Kidney (tissue), 14 donors: ENCODE results near the gene TPK1. TPM values are rescaled to one million over a fixed set of nuclear protein-coding genes. Genes with fewer than 3 reads are reported as not detected.

Experiments
- DNase-seq, 5 donors: peaks; one replicate each; pipeline ENCODE4 v3.0.0-alpha.2; 2013 to 2020
- FAIRE-seq: peaks from 2 replicates; lab custom pipeline; 2012; peaks lifted over from hg19 to GRCh38; lab: Jason Lieb, UNC
- H3K27ac ChIP-seq, 2 donors: one replicate each; pipeline ENCODE4 v1.7.0; 2013; ENCODE audit warnings: low read depth in 2 of 2, low read length in 2 of 2, inconsistent platforms in 1 of 2
- H3K27me3 ChIP-seq: one replicate; pipeline ENCODE4 v1.7.1; 2013; ENCODE audit warnings: low read length, inconsistent platforms; ENCODE audit not compliant: control insufficient read depth, insufficient read depth
- H3K36me3 ChIP-seq, 3 donors: one replicate each; pipeline versions ENCODE4 v1.7.0 to v1.7.1; 2013; ENCODE audit warnings: low read length in 3 of 3, control low read depth in 1 of 3, inconsistent platforms in 1 of 3; ENCODE audit not compliant: insufficient read depth in 3 of 3, control insufficient read depth in 2 of 3
- H3K4me1 ChIP-seq, 3 donors: one replicate each; pipeline versions ENCODE4 v1.7.0 to v1.7.1; 2013; ENCODE audit warnings: low read length in 3 of 3, inconsistent platforms in 1 of 3, low read depth in 1 of 3; ENCODE audit not compliant: control insufficient read depth in 2 of 3, insufficient read depth in 2 of 3
- H3K4me3 ChIP-seq, 3 donors: one replicate each; pipeline versions ENCODE4 v1.7.0 to v1.8.1; 2013; ENCODE audit warnings: low read length in 3 of 3, control low read depth in 1 of 3, inconsistent platforms in 1 of 3
- H3K9ac ChIP-seq, 3 donors: one replicate each; pipeline versions ENCODE4 v1.7.0 to v1.7.1; 2013; ENCODE audit warnings: low read length in 3 of 3, control low read depth in 1 of 3, inconsistent platforms in 1 of 3
- H3K9me3 ChIP-seq, 3 donors: one replicate each; pipeline versions ENCODE4 v1.7.0 to v1.7.1; 2013; ENCODE audit warnings: low read length in 3 of 3, control low read depth in 1 of 3, inconsistent platforms in 1 of 3; ENCODE audit not compliant: control insufficient read depth in 2 of 3, insufficient read depth in 1 of 3
- intact Hi-C: fragments of 100-400 bp; cut with DNase I; formaldehyde crosslinking; loops from one replicate; pipeline ENCODE4 v1.11.1; 2022
- polyA plus RNA-seq: library from polyadenylated mRNA; stranded (reverse); fragments of 350-450 nt; fragmentation: Illumina TruSeq; extraction: RNeasy Lipid Tissue Mini Kit (QIAGEN cat#74804); gene quantifications from one replicate; pipeline ENCODE4 v1.2.3, GENCODE V29; 2014; ENCODE audit warnings: low read depth, low replicate concordance; ENCODE audit not compliant: insufficient read depth
- total RNA-seq: library from RNA; stranded (reverse); fragmentation: NEBNext Ultra II Directional; extraction: Animal tissue kit (Norgen Biotek cat#: 25700); gene quantifications from one replicate; pipeline ENCODE4 v1.2.1, GENCODE V29; 2021
- TF ChIP-seq, protein P1 (sequence below): IDR thresholded peaks from 3 replicates; pipeline ENCODE4 v1.5.1; 2012; ENCODE audit warnings: mild to moderate bottlenecking, moderate library complexity, borderline replicate concordance; ENCODE audit not compliant: insufficient read depth; ENCODE audit errors: extremely low read depth
- donor health status: control.
- donor health status: control.
- donor health status: control.
- donor health status: control.
- donor health status: control.
- donor health status: DM: yes; HTN: yes; CAD: no.
- donor health status: Normal renal cell carcinoma (clear cell type).

TPK1 gene
- total and polyA plus RNA-seq, 2 donors from 2014 or later = 5.3 to 15.5 TPM

DNA sequence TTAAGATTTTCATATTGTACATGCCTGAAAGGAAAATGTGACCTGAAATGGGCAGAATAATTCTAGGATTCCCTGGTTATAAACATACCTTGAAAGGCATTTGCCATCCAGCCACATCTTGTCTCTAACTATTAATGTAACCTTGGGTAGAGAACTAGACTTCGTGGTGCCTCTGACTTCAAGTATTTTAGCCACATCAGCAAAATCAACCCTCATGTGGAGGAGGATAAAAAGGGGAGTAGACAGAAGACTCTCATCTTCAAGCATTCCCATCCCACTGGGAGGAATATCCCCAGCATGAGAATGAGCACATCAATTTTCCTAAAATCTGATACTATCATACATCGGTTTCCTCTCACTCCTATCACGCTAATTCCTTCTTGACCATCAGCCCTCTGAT is 267.6 kb downstream of the TPK1 start:
- Histone ChIP-seq H3K9ac (no peak overlapping the region), H3K9me3 (no peaks in the 10 kb centered on the region), H3K4me1 (no peaks in the 10 kb centered on the region), H3K27me3 (no peaks in the 10 kb centered on the region), H3K36me3 (no peaks in the 10 kb centered on the region), H3K4me3 (no peak overlapping the region), H3K27ac (no peak overlapping the region)
- no peak for DNase-seq
- FAIRE-seq = no peak
- intact Hi-C loops = no loop called here
- TF ChIP-seq, protein P1, sequence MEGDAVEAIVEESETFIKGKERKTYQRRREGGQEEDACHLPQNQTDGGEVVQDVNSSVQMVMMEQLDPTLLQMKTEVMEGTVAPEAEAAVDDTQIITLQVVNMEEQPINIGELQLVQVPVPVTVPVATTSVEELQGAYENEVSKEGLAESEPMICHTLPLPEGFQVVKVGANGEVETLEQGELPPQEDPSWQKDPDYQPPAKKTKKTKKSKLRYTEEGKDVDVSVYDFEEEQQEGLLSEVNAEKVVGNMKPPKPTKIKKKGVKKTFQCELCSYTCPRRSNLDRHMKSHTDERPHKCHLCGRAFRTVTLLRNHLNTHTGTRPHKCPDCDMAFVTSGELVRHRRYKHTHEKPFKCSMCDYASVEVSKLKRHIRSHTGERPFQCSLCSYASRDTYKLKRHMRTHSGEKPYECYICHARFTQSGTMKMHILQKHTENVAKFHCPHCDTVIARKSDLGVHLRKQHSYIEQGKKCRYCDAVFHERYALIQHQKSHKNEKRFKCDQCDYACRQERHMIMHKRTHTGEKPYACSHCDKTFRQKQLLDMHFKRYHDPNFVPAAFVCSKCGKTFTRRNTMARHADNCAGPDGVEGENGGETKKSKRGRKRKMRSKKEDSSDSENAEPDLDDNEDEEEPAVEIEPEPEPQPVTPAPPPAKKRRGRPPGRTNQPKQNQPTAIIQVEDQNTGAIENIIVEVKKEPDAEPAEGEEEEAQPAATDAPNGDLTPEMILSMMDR = no peak

DNA sequence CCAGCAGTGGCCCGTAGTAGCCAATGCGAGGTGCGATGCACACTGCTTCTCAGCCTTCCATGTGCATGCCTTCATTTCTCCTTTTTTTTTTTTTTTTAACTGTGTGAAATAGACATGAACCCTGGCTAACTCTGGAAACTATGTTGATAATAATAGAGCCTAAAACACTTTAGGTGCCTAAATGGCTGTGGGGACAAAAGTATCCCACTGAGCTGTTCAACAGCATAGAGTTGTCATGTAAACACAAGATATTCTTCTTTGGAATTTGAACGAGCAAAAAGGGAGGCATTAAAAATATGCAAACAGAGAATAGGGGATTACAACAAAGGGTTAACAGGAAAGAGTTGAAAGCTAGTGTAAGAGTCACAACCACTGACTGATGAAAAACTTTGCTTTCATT is 270.3 kb downstream of the TPK1 start:
- Histone ChIP-seq H3K27ac (no peak overlapping the region), H3K36me3 (no peaks in the 10 kb centered on the region), H3K9ac (no peak overlapping the region), H3K9me3 (no peaks in the 10 kb centered on the region), H3K4me3 (no peak overlapping the region), H3K4me1 (no peaks in the 10 kb centered on the region), H3K27me3 (no peaks in the 10 kb centered on the region)
- FAIRE-seq (no peak), DNase-seq (no peak)
- TF ChIP-seq, protein P1 = no peak
- intact Hi-C loops = no loop called here

DNA sequence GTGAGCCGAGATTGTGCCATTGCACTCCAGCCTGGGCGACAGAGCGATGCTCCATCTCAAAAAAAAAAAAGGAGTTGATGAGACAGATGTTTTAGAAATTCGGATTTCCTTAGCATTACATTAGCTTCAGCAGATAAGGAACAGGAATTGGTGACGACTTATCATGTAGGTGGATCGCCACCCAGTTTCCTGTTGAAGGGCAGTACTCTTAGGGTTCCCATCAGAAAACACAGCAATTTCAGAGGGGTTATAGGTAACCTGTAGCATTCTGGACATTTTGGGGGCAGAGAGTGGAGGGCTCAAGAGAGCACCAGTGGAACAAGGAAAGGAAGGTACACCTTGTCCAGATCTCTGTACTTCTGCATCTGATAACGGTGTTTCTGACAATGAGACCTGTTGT is 286.0 kb downstream of the TPK1 start:
- H3K9ac ChIP-seq = no peak overlapping the region
- intact Hi-C loops = no loop called here
- no peaks in the 10 kb centered on the region for H3K4me1 ChIP-seq
- H3K36me3 ChIP-seq = no peaks in the 10 kb centered on the region
- TF ChIP-seq, protein P1 = no peak
- H3K4me3 ChIP-seq = no peak overlapping the region
- no peak for FAIRE-seq
- no peaks in the 10 kb centered on the region for H3K9me3 ChIP-seq
- H3K27me3 ChIP-seq = no peaks in the 10 kb centered on the region
- DNase-seq = no peak
- no peak overlapping the region for H3K27ac ChIP-seq

DNA sequence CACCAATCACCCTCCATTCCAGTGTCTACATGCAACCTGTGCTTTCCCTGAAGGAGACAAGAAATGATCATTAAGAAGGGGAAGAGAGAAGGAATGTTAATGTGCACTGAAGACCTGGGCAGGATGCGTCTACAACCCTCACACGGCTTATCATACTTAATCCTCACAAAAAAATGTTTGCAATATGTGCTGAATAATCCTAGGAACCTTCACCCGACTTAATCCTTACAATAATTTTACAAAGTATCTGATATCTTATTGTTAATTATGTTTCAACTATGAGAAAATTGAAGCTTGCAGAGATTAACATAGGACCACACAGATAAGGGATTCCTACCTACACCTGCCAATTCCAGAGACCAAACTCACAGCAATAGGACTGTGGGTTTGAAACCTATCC is 287.3 kb downstream of the TPK1 start:
- FAIRE-seq (no peak), DNase-seq (no peak)
- Histone ChIP-seq H3K27ac (no peak overlapping the region), H3K36me3 (no peaks in the 10 kb centered on the region), H3K27me3 (no peaks in the 10 kb centered on the region), H3K9me3 (no peaks in the 10 kb centered on the region), H3K9ac (no peak overlapping the region), H3K4me3 (no peak overlapping the region), H3K4me1 (no peaks in the 10 kb centered on the region)
- intact Hi-C loops = no loop called here
- TF ChIP-seq, protein P1 = no peak
